Measurements from ENCODE around the gene STK25.
"Not testable (repeated sequence)": the region's sequence is repeated elsewhere in the genome, so short reads cannot be mapped to it uniquely, and the experiment has no call there.

The STK25 gene

DNA sequence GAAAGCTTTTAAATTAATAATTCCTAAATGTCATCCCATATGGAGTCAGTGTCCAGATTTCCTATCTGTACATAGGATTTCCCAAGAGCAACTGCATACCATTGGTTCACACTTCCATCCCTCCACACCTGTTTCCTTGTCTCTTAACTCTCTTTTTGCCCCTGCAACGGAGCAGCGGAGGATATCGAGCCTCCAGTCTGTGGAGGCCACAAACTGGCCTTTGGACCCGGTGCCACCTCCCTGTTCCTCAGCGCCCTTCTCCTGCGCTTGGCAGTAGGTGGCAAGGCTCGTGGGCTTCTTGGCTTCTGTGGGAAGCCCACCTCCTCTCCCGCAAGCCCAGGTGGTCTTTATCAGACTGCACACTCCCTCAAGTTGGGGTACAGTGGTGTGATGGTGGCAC, 23.8 kb upstream of the STK25 start:
- no peak overlapping the region for H3K4me3 Mint-ChIP-seq
- DNase-seq = no peak
- peaks cover 35% of the 10 kb centered on the region for H3K27me3 Mint-ChIP-seq
- H3K36me3 Mint-ChIP-seq = no peaks in the 10 kb centered on the region
- CTCF ChIA-PET = interaction anchor here (0.8 kb wide), 1 partner anchor 454 kb away, joined by 3 read pairs; no protein-coding TSS in a partner anchor
- H3K4me1 Mint-ChIP-seq = no peaks in the 10 kb centered on the region
- no peaks in the 10 kb centered on the region for H3K9me3 Mint-ChIP-seq
- H3K27ac Mint-ChIP-seq = no peak overlapping the region

DNA sequence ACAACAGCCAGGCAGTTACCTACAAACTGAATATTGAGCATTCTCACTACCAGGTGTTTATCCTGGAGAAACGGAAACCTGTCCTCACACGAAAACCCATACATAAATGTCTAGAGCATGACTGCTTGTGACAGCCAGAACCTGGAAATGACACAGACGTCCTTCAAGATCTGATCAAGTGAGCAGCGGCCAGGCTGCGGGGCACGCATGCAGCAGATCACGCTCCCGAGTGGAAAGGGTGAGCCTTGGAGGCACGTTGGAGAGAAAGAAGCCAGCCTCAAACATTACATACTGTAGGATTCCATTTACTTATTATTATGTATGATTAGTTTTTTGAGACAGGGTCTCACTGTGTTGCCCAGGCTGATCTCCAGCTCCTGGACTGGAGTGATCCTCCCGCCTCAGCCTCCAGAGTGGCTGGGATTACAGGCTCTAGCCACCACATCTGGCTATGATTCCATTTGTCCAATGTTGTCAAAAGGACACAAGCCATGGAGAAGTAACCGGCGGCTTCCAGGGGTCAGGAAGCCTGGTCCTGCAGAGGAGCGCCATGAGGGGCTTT, 22.9 kb upstream of the STK25 start:
- CTCF ChIA-PET = no interaction called here
- Mint-ChIP-seq H3K27me3 (peaks cover 35% of the 10 kb centered on the region), H3K4me3 (no peak overlapping the region), H3K4me1 (no peaks in the 10 kb centered on the region), H3K27ac (no peak overlapping the region), H3K36me3 (no peaks in the 10 kb centered on the region), H3K9me3 (peaks cover under 1% of the 10 kb centered on the region)
- DNase-seq = no peak

DNA sequence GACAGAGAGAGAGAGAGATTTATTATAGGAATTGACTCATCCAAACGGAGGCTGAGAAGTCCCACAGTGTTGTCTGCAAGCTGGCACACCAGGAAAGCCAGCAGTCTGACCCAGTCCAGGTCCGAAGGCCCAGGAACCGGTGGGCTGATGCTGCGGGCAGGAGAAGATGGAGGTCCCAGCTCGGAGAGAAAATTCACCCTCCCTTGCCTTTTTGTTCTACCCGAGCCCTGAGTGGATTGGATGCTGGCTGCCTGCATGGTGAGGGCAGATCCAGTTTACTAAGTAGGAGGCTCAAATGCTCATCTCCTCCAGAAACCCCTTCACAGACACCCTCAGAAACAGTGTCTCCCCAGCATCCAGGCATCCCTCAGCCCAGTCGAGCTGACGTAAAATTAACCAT, 22.2 kb upstream of the STK25 start:
- Mint-ChIP-seq H3K4me1 (no peaks in the 10 kb centered on the region), H3K27me3 (peaks cover 28% of the 10 kb centered on the region)
- CTCF ChIA-PET = no interaction called here

DNA sequence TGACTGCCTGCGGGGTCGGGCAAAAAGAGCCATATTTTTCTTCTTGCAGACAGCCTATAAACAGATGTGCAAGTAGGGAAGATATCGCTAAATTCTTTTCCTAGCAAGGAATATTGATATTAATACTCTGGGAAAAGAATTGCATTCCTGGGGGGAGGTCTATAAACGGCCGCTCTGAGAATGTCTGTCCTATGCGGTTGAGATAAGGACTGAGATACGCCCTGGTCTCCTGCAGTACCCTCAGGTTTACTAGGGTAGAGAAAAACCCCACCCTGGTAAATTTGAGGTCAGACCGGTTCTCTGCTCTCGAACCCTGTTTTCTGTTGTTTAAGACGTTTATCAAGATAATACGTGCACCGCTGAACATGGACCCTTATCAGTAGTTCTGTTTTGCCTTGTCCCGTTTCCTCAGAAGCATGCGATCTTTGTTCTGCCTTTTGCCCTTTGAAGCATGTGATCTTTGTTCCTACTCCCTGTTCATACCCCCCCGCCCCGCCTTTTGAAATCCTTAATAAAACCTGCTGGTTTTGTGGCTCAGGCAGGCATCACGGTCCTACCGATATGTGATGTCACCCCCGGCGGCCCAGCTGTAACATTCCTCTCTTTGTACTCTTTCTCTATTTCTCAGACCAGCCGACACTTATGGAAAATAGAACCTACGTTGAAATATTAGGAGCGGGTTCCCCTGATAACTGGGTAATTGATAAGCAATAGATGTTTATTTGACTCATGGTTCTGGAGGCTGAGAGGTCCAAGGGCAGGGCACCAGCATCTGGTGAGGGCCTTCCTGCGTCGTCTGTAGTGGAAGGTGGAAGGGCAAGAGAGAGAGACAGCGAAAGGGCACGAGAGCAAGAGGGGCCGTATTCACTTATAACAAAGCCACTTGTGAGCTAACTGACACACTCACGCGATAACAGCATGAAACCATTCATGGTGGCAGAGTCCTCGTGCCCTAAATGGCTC, 17.7 kb upstream of the STK25 start:
- H3K27me3 Mint-ChIP-seq, H3K36me3 Mint-ChIP-seq, H3K4me3 Mint-ChIP-seq, H3K4me1 Mint-ChIP-seq, H3K9me3 Mint-ChIP-seq, H3K27ac Mint-ChIP-seq, DNase-seq, CTCF ChIA-PET: not testable (repeated sequence)

More for the DNA sequence above, 22.2 kb upstream of the STK25 start:
- no peak for DNase-seq
- Mint-ChIP-seq H3K36me3 (no peaks in the 10 kb centered on the region), H3K27ac (no peak overlapping the region), H3K4me3 (no peak overlapping the region), H3K9me3 (peaks cover 4% of the 10 kb centered on the region)

DNA sequence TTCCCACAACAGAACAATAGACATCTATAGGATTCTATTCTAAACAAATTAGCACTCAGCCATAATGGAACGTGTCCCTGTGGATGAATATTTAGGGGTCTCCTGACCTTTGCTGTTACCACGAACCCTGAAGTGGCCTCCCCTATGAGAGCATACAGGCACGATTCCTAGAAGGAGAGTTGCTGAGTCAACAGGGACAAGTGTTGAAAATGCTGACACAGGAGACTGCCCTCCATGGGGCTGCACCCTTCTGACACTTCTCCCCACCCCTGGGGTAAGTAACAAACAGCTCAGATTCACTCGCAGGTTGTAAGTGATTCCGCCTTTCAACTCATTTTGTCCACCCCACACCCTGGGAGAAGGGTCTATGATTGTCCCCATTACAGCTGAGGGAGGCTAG, 14.1 kb upstream of the STK25 start:
- H3K27me3 Mint-ChIP-seq = peaks cover 13% of the 10 kb centered on the region
- no peak overlapping the region for H3K4me3 Mint-ChIP-seq
- H3K9me3 Mint-ChIP-seq = peaks cover 5% of the 10 kb centered on the region
- CTCF ChIA-PET = interaction anchor here (0.9 kb wide), 1 partner anchor 129 kb away, joined by 4 read pairs; no protein-coding TSS in a partner anchor
- H3K4me1 Mint-ChIP-seq = peaks cover 6% of the 10 kb centered on the region
- no peak overlapping the region for H3K27ac Mint-ChIP-seq
- peaks cover 1% of the 10 kb centered on the region for H3K36me3 Mint-ChIP-seq
- no peak for DNase-seq

DNA sequence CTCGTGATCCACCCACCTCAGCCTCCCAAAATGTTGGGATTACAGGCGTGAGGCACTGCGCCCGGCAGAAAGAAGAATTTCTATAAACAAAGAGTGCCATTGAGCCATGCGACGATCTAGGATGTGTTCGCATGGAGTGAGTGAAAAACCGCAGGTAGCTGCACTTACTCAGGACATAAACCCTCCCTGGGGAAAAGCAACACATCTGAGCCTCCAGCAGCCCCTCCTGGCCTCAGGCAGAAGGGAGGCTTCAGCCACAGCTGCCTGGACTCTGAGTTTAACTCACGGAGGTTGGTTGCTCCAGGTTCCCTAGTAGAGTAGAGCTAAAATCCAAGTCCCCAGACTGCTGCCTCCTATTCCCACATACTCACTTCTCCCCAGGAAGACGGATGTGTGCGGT, 11.3 kb upstream of the STK25 start:
- Mint-ChIP-seq H3K27ac (no peak overlapping the region), H3K4me3 (no peak overlapping the region), H3K4me1 (peaks cover 30% of the 10 kb centered on the region), H3K9me3 (peaks cover 8% of the 10 kb centered on the region), H3K27me3 (peaks cover 15% of the 10 kb centered on the region), H3K36me3 (peaks cover 3% of the 10 kb centered on the region)
- DNase-seq = no peak
- CTCF ChIA-PET = no interaction called here

DNA sequence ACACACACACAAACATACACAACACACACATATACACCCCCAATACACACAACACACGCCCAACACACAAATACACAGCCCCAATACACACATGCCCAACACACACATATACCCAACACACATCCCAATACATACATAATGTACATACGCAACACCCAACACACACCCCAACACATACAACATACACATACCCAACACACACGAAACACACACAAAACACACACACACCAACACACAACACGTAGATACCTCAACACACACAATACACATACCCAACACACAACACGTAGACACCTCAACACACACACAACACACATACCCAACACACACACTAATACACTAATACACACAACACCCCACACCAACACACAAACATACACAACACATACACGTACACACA, 8.9 kb upstream of the STK25 start:
- H3K9me3 Mint-ChIP-seq = peaks cover 8% of the 10 kb centered on the region
- CTCF ChIA-PET = no interaction called here
- H3K36me3 Mint-ChIP-seq = peaks cover 3% of the 10 kb centered on the region
- H3K4me3 Mint-ChIP-seq = no peak overlapping the region
- peaks cover 24% of the 10 kb centered on the region for H3K27me3 Mint-ChIP-seq
- H3K4me1 Mint-ChIP-seq = peaks cover 31% of the 10 kb centered on the region
- no peak overlapping the region for H3K27ac Mint-ChIP-seq
- DNase-seq = no peak

DNA sequence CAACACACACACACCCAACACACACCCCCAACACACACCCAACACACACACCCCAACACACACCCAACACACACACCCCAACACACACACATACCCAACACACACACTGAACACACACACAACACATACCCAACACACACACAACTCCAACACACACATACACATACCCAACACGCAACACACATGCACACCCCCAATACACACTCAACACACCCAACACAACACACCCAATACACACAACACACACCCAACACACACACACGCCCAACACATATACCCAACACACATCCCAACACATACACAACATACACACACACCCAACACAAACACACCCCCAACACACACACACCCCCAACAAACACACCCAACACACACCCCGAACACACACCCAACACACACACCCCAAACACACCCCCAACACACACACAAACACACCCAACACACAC, 8.2 kb upstream of the STK25 start:
- Mint-ChIP-seq H3K27me3 (peaks cover 27% of the 10 kb centered on the region), H3K4me1 (peaks cover 31% of the 10 kb centered on the region), H3K9me3 (peaks cover 8% of the 10 kb centered on the region), H3K27ac (no peak overlapping the region), H3K36me3 (peaks cover 3% of the 10 kb centered on the region), H3K4me3 (no peak overlapping the region)
- DNase-seq = no peak
- CTCF ChIA-PET = no interaction called here

DNA sequence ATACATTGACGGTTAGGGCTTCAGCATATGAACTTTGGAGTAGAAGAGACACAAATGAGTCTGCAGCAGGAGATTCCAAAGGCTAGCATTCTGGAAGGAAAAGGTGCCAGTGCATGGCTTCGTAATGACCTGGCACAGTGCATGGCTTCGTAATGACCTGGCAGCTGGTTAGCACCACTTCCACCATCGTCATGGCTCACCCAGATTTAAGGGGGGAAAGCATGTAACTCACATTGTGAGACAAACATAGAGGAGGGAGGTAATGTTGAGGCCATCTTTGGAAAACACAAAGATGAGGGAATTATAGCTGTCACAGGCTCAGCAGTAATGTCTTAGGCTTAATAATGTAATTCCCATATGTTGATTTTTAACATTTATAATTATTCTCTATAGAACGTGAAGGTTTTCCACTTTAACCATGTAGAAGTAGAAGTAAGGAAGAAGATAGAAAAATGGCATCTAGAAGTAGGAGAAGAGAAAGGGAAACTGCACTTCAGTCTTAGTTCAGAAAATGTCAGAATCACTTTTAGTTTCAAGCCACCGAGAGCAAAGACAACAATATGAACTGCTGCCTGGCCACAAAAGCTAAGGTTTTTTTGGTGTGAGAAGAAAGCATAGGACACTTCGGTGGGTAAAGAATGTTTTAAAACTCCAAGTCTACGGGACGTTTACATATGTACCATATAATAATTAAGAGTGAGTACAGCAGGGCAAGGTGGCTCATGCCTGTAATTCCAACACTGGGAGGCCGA, 6.8 kb upstream of the STK25 start:
- peak overlapping the region; percentile 90 for H3K27ac Mint-ChIP-seq
- CTCF ChIA-PET = interaction anchor here (1.4 kb wide), 1 partner anchor 438 kb away, joined by 3 read pairs; no protein-coding TSS in a partner anchor
- DNase-seq = no peak
- H3K4me1 Mint-ChIP-seq = peaks cover 29% of the 10 kb centered on the region
- H3K4me3 Mint-ChIP-seq = peak overlapping the region; percentile 13
- peaks cover 3% of the 10 kb centered on the region for H3K36me3 Mint-ChIP-seq
- H3K9me3 Mint-ChIP-seq = peaks cover 8% of the 10 kb centered on the region
- H3K27me3 Mint-ChIP-seq = peaks cover 37% of the 10 kb centered on the region

DNA sequence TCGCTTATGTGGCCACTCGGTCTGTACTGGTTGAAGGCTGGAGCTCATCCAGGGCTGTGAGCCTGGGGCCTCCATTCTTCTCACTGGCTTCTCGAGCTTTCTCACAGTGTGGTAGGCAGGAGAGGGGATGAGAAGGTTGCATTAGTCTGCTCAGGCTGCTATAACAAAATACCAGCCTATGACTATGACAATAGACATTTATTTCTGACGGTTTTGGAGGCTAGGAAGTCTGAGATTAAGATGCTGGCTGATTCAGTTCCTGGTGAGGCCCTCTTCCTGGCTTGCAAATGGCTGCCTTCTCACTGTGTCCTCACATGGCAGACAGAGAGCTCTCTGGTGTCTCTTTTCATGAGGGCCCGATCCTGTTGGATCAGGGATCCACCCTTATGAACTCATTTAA, 6.2 kb upstream of the STK25 start:
- no peak for DNase-seq
- no peak overlapping the region for H3K4me3 Mint-ChIP-seq
- H3K27me3 Mint-ChIP-seq = peaks cover 31% of the 10 kb centered on the region
- CTCF ChIA-PET = no interaction called here
- H3K36me3 Mint-ChIP-seq = peaks cover 3% of the 10 kb centered on the region
- peaks cover 8% of the 10 kb centered on the region for H3K9me3 Mint-ChIP-seq
- H3K4me1 Mint-ChIP-seq = peaks cover 32% of the 10 kb centered on the region
- H3K27ac Mint-ChIP-seq = no peak overlapping the region

DNA sequence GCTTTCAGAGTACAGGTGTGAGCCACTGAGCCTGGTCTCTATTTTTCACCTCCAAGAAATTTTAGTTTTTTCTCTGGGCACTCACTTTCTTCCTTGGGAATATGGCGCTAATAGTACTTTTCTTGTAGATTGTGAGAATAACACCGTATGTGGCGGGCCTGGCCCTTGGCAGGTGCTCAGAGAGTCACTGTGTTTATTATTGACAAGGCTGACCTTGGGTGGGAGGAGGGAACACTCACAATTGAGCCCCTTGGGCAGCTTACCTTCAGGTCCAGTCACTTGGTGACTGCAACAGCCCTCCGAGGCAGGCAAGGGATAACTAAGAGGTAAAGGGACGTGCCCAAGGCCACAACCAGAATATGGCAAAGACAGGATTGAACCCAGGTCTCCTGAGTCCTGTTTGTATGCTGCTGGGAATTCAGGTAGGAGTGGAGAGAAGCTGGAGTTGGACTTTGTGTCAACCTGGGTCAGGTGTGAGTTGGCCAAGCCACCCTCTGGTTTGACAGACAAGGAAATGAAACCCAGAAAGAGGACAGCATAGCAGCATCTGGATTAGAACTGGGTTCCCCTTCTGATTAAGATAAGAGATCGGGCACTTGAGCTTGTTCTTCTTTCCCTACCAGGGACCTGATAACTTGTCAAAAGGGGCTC, 2.8 kb upstream of the STK25 start:
- H3K36me3 Mint-ChIP-seq = peaks cover 3% of the 10 kb centered on the region

DNA sequence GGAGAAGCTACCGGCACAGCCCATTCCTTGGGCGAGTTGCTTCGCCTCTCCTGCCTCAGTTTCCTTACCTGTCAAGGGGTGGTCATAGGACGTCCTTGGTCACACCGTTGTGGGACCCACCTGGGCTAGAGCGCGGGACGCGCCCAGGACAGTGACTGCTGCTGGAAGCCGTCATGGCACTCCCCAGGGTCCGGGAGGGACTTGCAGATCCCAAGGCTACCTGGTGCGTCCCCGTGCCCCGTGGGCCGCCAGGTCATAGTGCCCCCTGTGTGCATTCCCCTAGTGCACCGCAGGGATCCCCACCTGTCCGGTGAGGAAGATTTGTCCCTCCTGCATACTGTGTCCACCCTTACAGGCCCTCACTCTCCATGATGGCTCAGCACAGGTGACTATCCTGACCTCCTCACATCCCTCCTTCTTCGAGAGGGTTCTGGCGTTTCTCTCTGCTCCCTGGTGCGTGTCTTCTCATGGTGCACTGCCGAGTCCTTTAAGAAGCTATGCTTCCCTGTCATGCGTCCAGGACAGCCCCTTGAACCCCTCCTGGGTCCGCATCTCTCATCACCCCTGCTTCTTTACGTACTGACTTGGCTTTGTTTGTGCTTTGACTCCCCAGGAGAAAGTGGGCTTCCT, 886 bp upstream of the STK25 start:
- Mint-ChIP-seq H3K27ac (peak overlapping the region; percentile 70), H3K36me3 (peaks cover 6% of the 10 kb centered on the region), H3K9me3 (no peaks in the 10 kb centered on the region), H3K4me1 (peaks cover 26% of the 10 kb centered on the region), H3K4me3 (peak overlapping the region; percentile 75), H3K27me3 (peaks cover 18% of the 10 kb centered on the region)
- CTCF ChIA-PET = no interaction called here
- no peak for DNase-seq

More for the DNA sequence above, 2.8 kb upstream of the STK25 start:
- Mint-ChIP-seq H3K4me1 (peaks cover 41% of the 10 kb centered on the region), H3K9me3 (no peaks in the 10 kb centered on the region), H3K27ac (no peak overlapping the region), H3K4me3 (no peak overlapping the region), H3K27me3 (peaks cover 24% of the 10 kb centered on the region)
- DNase-seq = no peak
- CTCF ChIA-PET = no interaction called here

DNA sequence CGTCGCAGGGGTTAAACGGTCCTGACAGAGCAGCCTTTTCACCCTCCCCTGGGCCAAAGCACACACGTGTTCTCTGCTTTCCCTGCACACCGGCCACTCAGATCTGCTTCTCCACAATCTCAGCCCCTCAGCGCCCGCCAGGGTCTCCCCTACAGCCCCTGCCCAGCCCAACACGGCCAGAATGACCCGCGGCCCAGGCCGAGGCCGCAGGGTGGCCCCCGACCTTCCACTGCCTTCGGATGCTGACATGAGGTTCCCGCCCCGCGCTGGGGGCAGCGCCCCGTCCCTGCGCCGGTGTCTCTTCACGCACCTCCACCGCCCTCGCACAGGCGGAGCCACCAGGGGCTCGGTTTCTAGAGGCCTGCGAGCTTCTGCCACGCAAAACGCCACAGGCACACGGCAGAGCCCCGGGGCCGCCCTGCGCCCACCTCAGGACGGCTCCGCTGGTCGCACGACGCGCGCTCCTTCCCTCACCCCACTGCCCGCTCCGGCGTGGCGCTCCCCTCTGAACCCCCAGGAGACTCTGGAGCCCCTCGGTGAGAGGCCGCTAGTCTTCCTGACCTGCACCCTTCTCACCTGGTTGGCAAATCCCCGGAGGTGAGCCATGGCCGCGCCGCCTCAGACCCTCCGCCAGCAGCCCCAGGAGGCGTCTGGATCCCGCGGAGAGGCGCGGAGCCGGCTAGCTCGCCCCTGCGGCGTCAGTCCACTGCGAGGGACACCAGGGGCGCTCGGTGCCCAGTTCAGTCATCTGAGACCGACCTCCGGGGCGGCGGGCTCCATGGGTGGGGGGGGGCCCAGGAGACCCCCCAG, 749 bp downstream of the STK25 start:
- H3K27ac Mint-ChIP-seq = peak overlapping the region; percentile 45
- CTCF ChIA-PET = no interaction called here
- H3K36me3 Mint-ChIP-seq = peaks cover 6% of the 10 kb centered on the region

More for the DNA sequence above, 749 bp downstream of the STK25 start:
- peak; percentile 60 for DNase-seq
- Mint-ChIP-seq H3K9me3 (no peaks in the 10 kb centered on the region), H3K4me3 (peak overlapping the region; percentile 78), H3K4me1 (peaks cover 26% of the 10 kb centered on the region), H3K27me3 (peaks cover 13% of the 10 kb centered on the region)
